22Rv1 (cell line): ENCODE results near the gene TNS1.

Source experiments
- ZFX ChIP-seq: fragments of 450-650 bp; IDR thresholded peaks from 2 replicates; pipeline ENCODE4 v1.6.1; 2017; ENCODE audit warnings: antibody characterized with exemption, borderline replicate concordance
- TF ChIP-seq, protein P1 (sequence below): fragments of 450-650 bp; IDR thresholded peaks from 2 replicates; pipeline ENCODE4 v1.5.1; 2017; ENCODE audit warnings: mild to moderate bottlenecking

DNA sequence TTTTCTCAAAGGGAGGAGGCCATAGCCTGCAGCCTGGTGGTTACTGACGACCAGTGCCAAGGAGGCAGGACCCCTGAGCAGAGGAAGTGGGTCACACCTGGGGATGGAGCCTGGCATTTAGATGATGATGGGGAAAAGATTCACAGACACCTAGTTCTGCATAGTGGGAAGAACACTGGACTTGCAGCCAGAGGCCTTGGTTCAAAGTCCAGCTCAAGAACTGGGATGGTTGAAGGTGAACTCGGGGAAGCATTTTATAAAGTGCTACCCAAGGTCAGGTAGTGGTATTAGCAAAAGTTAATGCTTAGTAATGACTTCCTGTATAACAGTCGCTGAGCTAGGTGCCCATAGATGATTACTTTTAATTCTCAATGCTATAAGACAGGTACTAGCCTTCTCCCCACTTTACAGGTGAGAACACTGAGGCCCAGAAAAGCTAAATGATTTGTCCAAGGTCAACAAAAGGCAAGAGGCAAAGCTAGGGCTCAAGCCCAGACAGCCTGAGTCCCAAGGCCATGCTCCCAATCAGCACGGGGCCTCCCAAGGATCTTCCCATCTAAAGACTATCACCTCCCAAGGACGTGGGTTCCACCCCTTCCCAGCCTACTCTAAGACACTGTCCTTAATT is 134.4 kb downstream of the TNS1 start:
- TF ChIP-seq, protein P1, sequence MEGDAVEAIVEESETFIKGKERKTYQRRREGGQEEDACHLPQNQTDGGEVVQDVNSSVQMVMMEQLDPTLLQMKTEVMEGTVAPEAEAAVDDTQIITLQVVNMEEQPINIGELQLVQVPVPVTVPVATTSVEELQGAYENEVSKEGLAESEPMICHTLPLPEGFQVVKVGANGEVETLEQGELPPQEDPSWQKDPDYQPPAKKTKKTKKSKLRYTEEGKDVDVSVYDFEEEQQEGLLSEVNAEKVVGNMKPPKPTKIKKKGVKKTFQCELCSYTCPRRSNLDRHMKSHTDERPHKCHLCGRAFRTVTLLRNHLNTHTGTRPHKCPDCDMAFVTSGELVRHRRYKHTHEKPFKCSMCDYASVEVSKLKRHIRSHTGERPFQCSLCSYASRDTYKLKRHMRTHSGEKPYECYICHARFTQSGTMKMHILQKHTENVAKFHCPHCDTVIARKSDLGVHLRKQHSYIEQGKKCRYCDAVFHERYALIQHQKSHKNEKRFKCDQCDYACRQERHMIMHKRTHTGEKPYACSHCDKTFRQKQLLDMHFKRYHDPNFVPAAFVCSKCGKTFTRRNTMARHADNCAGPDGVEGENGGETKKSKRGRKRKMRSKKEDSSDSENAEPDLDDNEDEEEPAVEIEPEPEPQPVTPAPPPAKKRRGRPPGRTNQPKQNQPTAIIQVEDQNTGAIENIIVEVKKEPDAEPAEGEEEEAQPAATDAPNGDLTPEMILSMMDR: no peak
- TF ChIP-seq ZFX: no peak
